IMR-90 (cell line): ENCODE results near the gene AUNIP. TPM values are rescaled to one million over a fixed set of nuclear protein-coding genes. Genes with fewer than 3 reads are reported as not detected.

Experiments
- ATAC-seq: fragments of 200-7000 bp; cut with Tn5 transposase; 2 replicates; pipeline ENCODE4 v1.9.1; 2020; ENCODE audit warnings: low read depth, mild to moderate bottlenecking, moderate library complexity
- BruUV-seq: library from RNA; stranded (reverse); fragments of 400-500 nt; replicated peaks from 2 replicates; lab custom pipeline; 2021; lab: Mats Ljungman, UMichigan
- CTCF ChIA-PET: fragments of 300-600 bp; formaldehyde crosslinking; extraction: SDS; loops from one replicate; lab custom pipeline; 2021; ENCODE audit warnings: antibody characterized with exemption; lab: Yijun Ruan, JAX
- POLR2A ChIA-PET: fragments of 300-600 bp; sonication (Branson Sonifier 250); formaldehyde crosslinking; loops from one replicate; lab custom pipeline; 2022; ENCODE audit warnings: antibody characterized with exemption; ENCODE audit not compliant: unreplicated experiment; lab: Charles Lee
- DNase-seq: peaks from one replicate; pipeline ENCODE4 v3.0.0; 2013
- H2AFZ ChIP-seq: replicated peaks from 2 replicates; pipeline ENCODE3; 2013; ENCODE audit warnings: low read length, mild to moderate bottlenecking; ENCODE audit not compliant: poor library complexity
- H2AK5ac ChIP-seq: 2 replicates; pipeline ENCODE4 v1.6.1; 2013; ENCODE audit warnings: low read depth, low read length, inconsistent platforms
- H2AK9ac ChIP-seq: replicated peaks from 2 replicates; pipeline ENCODE3; 2013; ENCODE audit warnings: mild to moderate bottlenecking, low read depth, low read length, moderate library complexity; ENCODE audit not compliant: poor library complexity
- H2BK120ac ChIP-seq: 2 replicates; pipeline ENCODE4 v1.6.1; 2013; ENCODE audit warnings: low read depth, low read length, inconsistent platforms
- H2BK15ac ChIP-seq: 3 replicates; pipeline ENCODE4 v1.6.1; 2013; ENCODE audit warnings: low read depth, low read length, inconsistent platforms
- H2BK20ac ChIP-seq: 2 replicates; pipeline ENCODE4 v1.6.1; 2013; ENCODE audit warnings: low read depth, mild to moderate bottlenecking, inconsistent platforms, low read length, moderate library complexity
- H2BK5ac ChIP-seq: 2 replicates; pipeline ENCODE4 v1.6.1; 2013; ENCODE audit warnings: mild to moderate bottlenecking, low read depth, low read length, inconsistent platforms; ENCODE audit not compliant: poor library complexity, severe bottlenecking
- H3K14ac ChIP-seq: replicated peaks from 2 replicates; pipeline ENCODE4 v1.6.1; 2013; ENCODE audit warnings: low read depth, low read length, inconsistent platforms
- H3K18ac ChIP-seq: 2 replicates; pipeline ENCODE4 v1.6.1; 2013; ENCODE audit warnings: low read depth, low read length, control low read depth
- H3K23ac ChIP-seq: 2 replicates; pipeline ENCODE4 v1.6.1; 2013; ENCODE audit warnings: low read depth, low read length, inconsistent platforms
- H3K27ac ChIP-seq: 2 replicates; pipeline ENCODE4 v1.5.1; 2013; ENCODE audit warnings: mild to moderate bottlenecking, control low read depth, low read length; ENCODE audit not compliant: insufficient read depth
- H3K27me3 ChIP-seq: 2 replicates; pipeline ENCODE4 v1.6.1; 2013; ENCODE audit warnings: low read length; ENCODE audit not compliant: control insufficient read depth, insufficient read depth
- H3K36me3 ChIP-seq: 2 replicates; pipeline ENCODE4 v1.6.1; 2013; ENCODE audit warnings: low read length, mixed read lengths; ENCODE audit not compliant: control insufficient read depth, insufficient read depth
- H3K4ac ChIP-seq: 2 replicates; pipeline ENCODE4 v1.6.1; 2013; ENCODE audit warnings: low read depth, low read length, inconsistent platforms
- H3K4me1 ChIP-seq: 2 replicates; pipeline ENCODE4 v1.6.1; 2013; ENCODE audit warnings: low read length, mixed read lengths; ENCODE audit not compliant: control insufficient read depth, insufficient read depth
- H3K4me2 ChIP-seq: 2 replicates; pipeline ENCODE4 v1.6.1; 2013; ENCODE audit warnings: low read depth, mild to moderate bottlenecking, control low read depth, low read length, moderate library complexity
- H3K4me3 ChIP-seq: 2 replicates; pipeline ENCODE4 v1.5.1; 2013; ENCODE audit warnings: low read depth, mild to moderate bottlenecking, control low read depth, low read length, moderate library complexity; ENCODE audit not compliant: insufficient read depth
- H3K56ac ChIP-seq: 2 replicates; pipeline ENCODE4 v1.6.1; 2013; ENCODE audit warnings: low read length, inconsistent platforms; ENCODE audit not compliant: insufficient read depth; ENCODE audit errors: extremely low read depth
- H3K79me1 ChIP-seq, 2 experiments: 2 replicates each; pipeline ENCODE4 v1.6.1; 2013; ENCODE audit warnings: low read length in 2 of 2, inconsistent platforms in 1 of 2, low read depth in 1 of 2
- H3K9ac ChIP-seq: 2 replicates; pipeline ENCODE4 v1.6.1; 2013; ENCODE audit warnings: low read depth, low read length, control low read depth
- H3K9me1 ChIP-seq: 2 replicates; pipeline ENCODE4 v1.6.1; 2013; ENCODE audit warnings: low read length, inconsistent platforms; ENCODE audit not compliant: insufficient read depth
- H3K9me3 ChIP-seq: 2 replicates; pipeline ENCODE4 v1.6.1; 2013; ENCODE audit warnings: low read length; ENCODE audit not compliant: control insufficient read depth, insufficient read depth
- H4K20me1 ChIP-seq: 2 replicates; pipeline ENCODE4 v1.6.1; 2013; ENCODE audit warnings: low read length, inconsistent platforms; ENCODE audit not compliant: insufficient read depth
- H4K5ac ChIP-seq: 2 replicates; pipeline ENCODE4 v1.6.1; 2013; ENCODE audit warnings: mild to moderate bottlenecking, low read depth, low read length, control low read depth
- H4K8ac ChIP-seq, 2 experiments: 2 replicates each; pipeline ENCODE4 v1.6.1; 2013; ENCODE audit warnings: low read depth in 2 of 2, low read length in 2 of 2, control low read depth in 1 of 2, inconsistent platforms in 1 of 2
- H4K91ac ChIP-seq: 2 replicates; pipeline ENCODE4 v1.6.1; 2013; ENCODE audit warnings: low read depth, low read length, inconsistent platforms; ENCODE audit not compliant: insufficient read depth
- ELK1 ChIP-seq: fragments of 150-350 bp; IDR thresholded peaks from 2 replicates; pipeline ENCODE4 v1.6.1; 2016; ENCODE audit warnings: low read depth, mild to moderate bottlenecking, low read length, moderate library complexity, borderline replicate concordance
- RFX5 ChIP-seq: IDR thresholded peaks from 2 replicates; pipeline ENCODE4 v1.8.0; 2012; ENCODE audit warnings: low read depth, mild to moderate bottlenecking, low read length, moderate library complexity
- WGBS, 2 experiments: methylation state at CpG; one replicate each; pipeline versions ENCODE4 v1.1.5 to v1.1.7; 2013; ENCODE audit warnings: missing lambda C conversion rate in 2 of 2; ENCODE audit not compliant: insufficient read length in 1 of 2; ENCODE audit errors: extremely low coverage in 2 of 2; 5-methylcytosine and 5-hydroxymethylcytosine counted together
- dilution Hi-C: fragments of 300-500 bp; cut with HindIII; formaldehyde crosslinking; loops from one replicate; pipeline ENCODE4 v1.14.3; 2018; ENCODE audit warnings: low sequenced_read_pairs; ENCODE audit not compliant: unreplicated experiment
- in situ Hi-C: fragments of 300-500 bp; cut with MboI; formaldehyde crosslinking; loops from 3 replicates; pipeline ENCODE4 v1.14.3; 2019; ENCODE audit warnings: low sequenced_read_pairs, inconsistent platforms, mixed read lengths
- intact Hi-C: fragments of 100-400 bp; cut with micrococcal nuclease; formaldehyde crosslinking; loops from 2 replicates; pipeline ENCODE4 v1.10.0; 2022
- polyA plus RNA-seq, 3 experiments: library from polyadenylated mRNA; depleted of rRNA; stranded (reverse); fragments of >200 nt; gene quantifications; 2 replicates each; pipeline ENCODE4 v1.2.3, GENCODE V29; 2012; ENCODE audit warnings: low replicate concordance in 1 of 3
- total RNA-seq: library from RNA; depleted of rRNA; stranded (reverse); fragments of >200 nt; gene quantifications from 2 replicates; pipeline ENCODE4 v1.2.3, GENCODE V29; 2012

Gene AUNIP
- total and polyA plus RNA-seq, 2 of the 4 experiments (the other 2 are of a cell fraction) = 2.4 to 5.0 TPM

DNA sequence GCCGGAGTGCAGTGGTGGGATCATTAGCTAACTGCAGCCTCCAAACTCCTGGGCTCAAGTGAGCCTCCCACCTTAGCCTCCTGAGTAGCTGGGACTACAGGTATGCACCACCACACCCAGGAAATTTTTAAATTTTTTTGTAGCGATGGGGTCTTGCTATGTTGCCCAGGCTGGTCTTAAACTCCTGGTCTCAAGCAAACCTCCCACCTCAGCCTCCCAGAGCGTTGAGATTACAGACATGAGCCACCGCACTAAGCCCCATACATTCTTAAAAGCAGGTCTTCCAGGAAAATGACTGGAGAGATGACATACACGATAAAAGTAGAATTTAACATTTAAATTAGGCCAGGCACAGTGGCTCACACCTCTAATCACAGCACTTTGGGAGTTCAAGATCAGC is 26.1 kb downstream of the AUNIP start:
- no peak overlapping the region for H3K27ac ChIP-seq
- 100% methylated on average over 1 of the region's 5 CpGs; no CpG with 5 or more reads in 1 of the 2 experiments for WGBS, 2 experiments
- in situ Hi-C loops = no loop called here
- no peak for TF ChIP-seq RFX5
- no peak for TF ChIP-seq ELK1
- H2AFZ ChIP-seq = no peak overlapping the region
- BruUV-seq = no TSS peak
- H3K4me1 ChIP-seq = no peaks in the 10 kb centered on the region
- H3K9ac ChIP-seq = no peak overlapping the region
- no peak overlapping the region for H3K23ac ChIP-seq
- H3K36me3 ChIP-seq = peaks cover 44% of the 10 kb centered on the region
- ChIA-PET POLR2A (no interaction called here), CTCF (no interaction called here)
- no peak overlapping the region for H2BK15ac ChIP-seq
- no peak overlapping the region for H3K4ac ChIP-seq
- H4K91ac ChIP-seq = no peak overlapping the region
- H3K14ac ChIP-seq = no peak overlapping the region
- dilution Hi-C loops = no loop called here
- no peak overlapping the region for H3K56ac ChIP-seq
- H4K20me1 ChIP-seq = no peaks in the 10 kb centered on the region
- no peak overlapping the region for H2BK5ac ChIP-seq
- no peak overlapping the region for H2BK20ac ChIP-seq
- ATAC-seq = no peak
- no peaks in the 10 kb centered on the region for H3K27me3 ChIP-seq
- H2AK5ac ChIP-seq = no peak overlapping the region
- no peaks in the 10 kb centered on the region for H3K9me3 ChIP-seq
- H3K9me1 ChIP-seq = no peaks in the 10 kb centered on the region; the same call in 1 of the 2 replicates
- no peak overlapping the region for H3K4me2 ChIP-seq
- H2AK9ac ChIP-seq = no peak overlapping the region
- H2BK120ac ChIP-seq = no peak overlapping the region
- H3K4me3 ChIP-seq = no peak overlapping the region
- no peak for DNase-seq
- intact Hi-C loops = no loop called here
- H3K79me1 ChIP-seq = peaks cover 3 to 10% of the 10 kb centered on the region in 2 experiments; a peak in 2 of 4 replicates
- H4K8ac ChIP-seq = no peak overlapping the region
- H4K5ac ChIP-seq = no peak overlapping the region
- no peak overlapping the region for H3K18ac ChIP-seq
